Measurements from ENCODE around the gene NDUFS7.

NDUFS7 gene

GRCh38 chr19:1423436-1424191, 39.9 kb downstream of the NDUFS7 start:
- TF ChIP-seq SNAI2 (CRISPR knock-in tag; IDR thresholded peaks at IDR 0.05) (no peak), TCF4 (CRISPR knock-in tag; IDR thresholded peaks at IDR 0.05; ENCODE audit: borderline replicate concordance) (no peak), ARNTL (CRISPR knock-in tag; IDR thresholded peaks at IDR 0.05; ENCODE audit: borderline replicate concordance, low read depth) (no peak), ZNF8 (CRISPR knock-in tag; IDR thresholded peaks at IDR 0.05) (no peak), ZFP3 (CRISPR knock-in tag; IDR thresholded peaks at IDR 0.05) (no peak), CSDC2 (CRISPR knock-in tag; IDR thresholded peaks at IDR 0.05) (no peak)
- TF ChIP-seq, protein P1, sequence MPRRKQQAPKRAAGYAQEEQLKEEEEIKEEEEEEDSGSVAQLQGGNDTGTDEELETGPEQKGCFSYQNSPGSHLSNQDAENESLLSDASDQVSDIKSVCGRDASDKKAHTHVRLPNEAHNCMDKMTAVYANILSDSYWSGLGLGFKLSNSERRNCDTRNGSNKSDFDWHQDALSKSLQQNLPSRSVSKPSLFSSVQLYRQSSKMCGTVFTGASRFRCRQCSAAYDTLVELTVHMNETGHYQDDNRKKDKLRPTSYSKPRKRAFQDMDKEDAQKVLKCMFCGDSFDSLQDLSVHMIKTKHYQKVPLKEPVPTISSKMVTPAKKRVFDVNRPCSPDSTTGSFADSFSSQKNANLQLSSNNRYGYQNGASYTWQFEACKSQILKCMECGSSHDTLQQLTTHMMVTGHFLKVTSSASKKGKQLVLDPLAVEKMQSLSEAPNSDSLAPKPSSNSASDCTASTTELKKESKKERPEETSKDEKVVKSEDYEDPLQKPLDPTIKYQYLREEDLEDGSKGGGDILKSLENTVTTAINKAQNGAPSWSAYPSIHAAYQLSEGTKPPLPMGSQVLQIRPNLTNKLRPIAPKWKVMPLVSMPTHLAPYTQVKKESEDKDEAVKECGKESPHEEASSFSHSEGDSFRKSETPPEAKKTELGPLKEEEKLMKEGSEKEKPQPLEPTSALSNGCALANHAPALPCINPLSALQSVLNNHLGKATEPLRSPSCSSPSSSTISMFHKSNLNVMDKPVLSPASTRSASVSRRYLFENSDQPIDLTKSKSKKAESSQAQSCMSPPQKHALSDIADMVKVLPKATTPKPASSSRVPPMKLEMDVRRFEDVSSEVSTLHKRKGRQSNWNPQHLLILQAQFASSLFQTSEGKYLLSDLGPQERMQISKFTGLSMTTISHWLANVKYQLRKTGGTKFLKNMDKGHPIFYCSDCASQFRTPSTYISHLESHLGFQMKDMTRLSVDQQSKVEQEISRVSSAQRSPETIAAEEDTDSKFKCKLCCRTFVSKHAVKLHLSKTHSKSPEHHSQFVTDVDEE (CRISPR knock-in tag; IDR thresholded peaks at IDR 0.05): no peak
- ATAC-seq: no peak

DNA sequence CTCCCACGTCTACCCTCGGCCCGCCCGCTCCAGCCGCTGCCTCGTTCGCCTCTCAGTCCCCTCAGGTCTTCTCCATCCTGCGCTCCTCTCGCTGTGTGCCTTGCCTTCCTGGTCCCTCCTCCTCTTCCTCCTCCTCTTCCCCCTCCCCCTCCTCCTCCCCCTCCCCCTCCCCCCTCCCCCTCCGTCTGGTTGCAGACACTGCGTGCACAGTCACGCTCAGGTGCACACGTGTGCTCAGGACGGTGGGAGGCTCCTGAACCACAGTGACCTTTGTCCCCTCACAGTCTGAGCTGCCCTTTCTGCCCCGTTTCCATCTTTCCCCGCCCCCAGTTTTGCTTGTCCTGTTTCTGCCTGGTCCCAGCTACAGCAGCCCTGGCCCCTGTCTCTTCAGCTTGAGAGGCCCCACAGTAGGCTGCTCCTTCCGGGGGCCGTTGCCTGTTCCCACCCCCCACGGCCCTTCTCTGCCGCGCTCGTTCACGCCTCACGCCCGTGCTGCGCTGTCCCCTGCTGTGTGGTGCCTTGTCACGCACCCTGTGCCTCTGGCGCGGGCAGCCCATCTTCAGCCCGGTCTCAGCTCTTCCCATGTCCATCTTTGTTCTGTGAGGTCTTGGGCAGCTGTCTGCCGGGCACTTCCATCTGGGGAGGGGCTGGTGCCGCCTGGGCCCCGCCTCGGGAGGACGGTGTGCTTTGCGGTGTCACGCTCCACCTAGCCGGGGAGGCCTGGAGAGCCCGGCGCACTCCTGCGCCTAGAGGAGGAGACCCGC, 40.7 kb downstream of the NDUFS7 start:
- no peak for ATAC-seq
- TF ChIP-seq TOX (CRISPR knock-in tag; IDR thresholded peaks at IDR 0.05; ENCODE audit: borderline replicate concordance): no peak
- TF ChIP-seq, protein P2, sequence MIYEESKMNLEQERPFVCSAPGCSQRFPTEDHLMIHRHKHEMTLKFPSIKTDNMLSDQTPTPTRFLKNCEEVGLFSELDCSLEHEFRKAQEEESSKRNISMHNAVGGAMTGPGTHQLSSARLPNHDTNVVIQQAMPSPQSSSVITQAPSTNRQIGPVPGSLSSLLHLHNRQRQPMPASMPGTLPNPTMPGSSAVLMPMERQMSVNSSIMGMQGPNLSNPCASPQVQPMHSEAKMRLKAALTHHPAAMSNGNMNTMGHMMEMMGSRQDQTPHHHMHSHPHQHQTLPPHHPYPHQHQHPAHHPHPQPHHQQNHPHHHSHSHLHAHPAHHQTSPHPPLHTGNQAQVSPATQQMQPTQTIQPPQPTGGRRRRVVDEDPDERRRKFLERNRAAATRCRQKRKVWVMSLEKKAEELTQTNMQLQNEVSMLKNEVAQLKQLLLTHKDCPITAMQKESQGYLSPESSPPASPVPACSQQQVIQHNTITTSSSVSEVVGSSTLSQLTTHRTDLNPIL (CRISPR knock-in tag; IDR thresholded peaks at IDR 0.05; ENCODE audit: low read depth): no peak
- no peak for TF ChIP-seq OSR1 (CRISPR knock-in tag; IDR thresholded peaks at IDR 0.05)
- TF ChIP-seq, protein P1 (CRISPR knock-in tag; IDR thresholded peaks at IDR 0.05): no peak
- no peak for TF ChIP-seq SNAI2 (CRISPR knock-in tag; IDR thresholded peaks at IDR 0.05)
- TF ChIP-seq ZNF8 (CRISPR knock-in tag; IDR thresholded peaks at IDR 0.05): no peak
- TF ChIP-seq, protein P3, sequence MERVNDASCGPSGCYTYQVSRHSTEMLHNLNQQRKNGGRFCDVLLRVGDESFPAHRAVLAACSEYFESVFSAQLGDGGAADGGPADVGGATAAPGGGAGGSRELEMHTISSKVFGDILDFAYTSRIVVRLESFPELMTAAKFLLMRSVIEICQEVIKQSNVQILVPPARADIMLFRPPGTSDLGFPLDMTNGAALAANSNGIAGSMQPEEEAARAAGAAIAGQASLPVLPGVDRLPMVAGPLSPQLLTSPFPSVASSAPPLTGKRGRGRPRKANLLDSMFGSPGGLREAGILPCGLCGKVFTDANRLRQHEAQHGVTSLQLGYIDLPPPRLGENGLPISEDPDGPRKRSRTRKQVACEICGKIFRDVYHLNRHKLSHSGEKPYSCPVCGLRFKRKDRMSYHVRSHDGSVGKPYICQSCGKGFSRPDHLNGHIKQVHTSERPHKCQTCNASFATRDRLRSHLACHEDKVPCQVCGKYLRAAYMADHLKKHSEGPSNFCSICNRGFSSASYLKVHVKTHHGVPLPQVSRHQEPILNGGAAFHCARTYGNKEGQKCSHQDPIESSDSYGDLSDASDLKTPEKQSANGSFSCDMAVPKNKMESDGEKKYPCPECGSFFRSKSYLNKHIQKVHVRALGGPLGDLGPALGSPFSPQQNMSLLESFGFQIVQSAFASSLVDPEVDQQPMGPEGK (CRISPR knock-in tag; IDR thresholded peaks at IDR 0.05; ENCODE audit: borderline replicate concordance): no peak
- no peak for TF ChIP-seq ZFP3 (CRISPR knock-in tag; IDR thresholded peaks at IDR 0.05)
- TF ChIP-seq PPARA (CRISPR knock-in tag; IDR thresholded peaks at IDR 0.05; ENCODE audit: borderline replicate concordance): no peak
- no peak for TF ChIP-seq ESRRG (CRISPR knock-in tag; IDR thresholded peaks at IDR 0.05)
- no peak for TF ChIP-seq ZFP30 (CRISPR knock-in tag; IDR thresholded peaks at IDR 0.05)

DNA sequence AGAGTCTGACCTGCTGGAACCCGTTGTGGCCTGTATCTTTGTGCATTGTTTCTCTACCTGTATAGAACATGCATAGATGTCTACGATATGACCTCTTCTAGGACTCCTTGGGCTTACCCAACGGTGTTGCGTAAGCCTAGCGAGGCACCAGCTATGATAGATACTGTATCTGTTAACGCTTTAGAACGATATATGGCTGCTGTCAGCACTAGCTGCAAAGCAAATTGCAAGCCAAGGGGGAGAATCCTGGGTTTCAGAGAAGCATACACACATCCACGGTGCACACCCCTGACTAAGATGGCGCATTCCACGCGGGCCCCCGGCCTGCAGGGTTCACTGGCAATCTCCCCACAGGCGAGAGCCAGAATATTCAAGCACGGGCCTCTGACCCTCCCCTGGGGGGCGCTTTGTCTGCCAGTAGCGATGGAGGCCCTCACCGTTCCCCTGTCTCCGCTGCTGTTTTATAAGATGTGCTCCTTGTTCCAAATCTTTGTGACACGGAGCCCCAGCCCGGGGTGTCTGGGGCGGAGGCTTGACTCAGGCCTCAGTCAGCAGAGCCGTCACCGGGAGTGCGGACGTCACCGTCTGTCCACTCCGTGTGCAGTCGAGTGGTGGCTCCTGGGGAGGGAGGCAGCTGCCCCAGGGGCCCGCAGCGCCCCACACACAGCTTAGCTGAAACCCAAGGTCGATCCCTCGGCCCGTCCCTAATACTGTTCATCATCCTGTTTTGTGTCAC, 41.6 kb downstream of the NDUFS7 start:
- ATAC-seq: no peak
- no peak for TF ChIP-seq CSRNP3 (CRISPR knock-in tag; IDR thresholded peaks at IDR 0.05)
- TF ChIP-seq, protein P1 (CRISPR knock-in tag; IDR thresholded peaks at IDR 0.05): no peak
- no peak for TF ChIP-seq OSR1 (CRISPR knock-in tag; IDR thresholded peaks at IDR 0.05)
- TF ChIP-seq ZFP3 (CRISPR knock-in tag; IDR thresholded peaks at IDR 0.05): no peak
- no peak for TF ChIP-seq ZNF70 (CRISPR knock-in tag; IDR thresholded peaks at IDR 0.05)
- no peak for TF ChIP-seq SNAI2 (CRISPR knock-in tag; IDR thresholded peaks at IDR 0.05)
- TF ChIP-seq ISL1 (CRISPR knock-in tag; IDR thresholded peaks at IDR 0.05): no peak
